HG02981 (cell line): ENCODE data around the gene GJC1.

Experiments used
- ATAC-seq: cut with Tn5 transposase; IDR thresholded peaks from one replicate; pipeline ENCODE4 v1.9.1; 2021; ENCODE audit warnings: mild to moderate bottlenecking, moderate library complexity; ENCODE audit not compliant: unreplicated experiment

GJC1 gene

GRCh38 chr17:44804302-44805089 is 25.6 kb downstream of the GJC1 start:
- ATAC-seq, result no peak

- ATAC-seq, result no peak
Measured at GRCh38 chr17:44801880-44802279, 28.2 kb downstream of the GJC1 start.

GRCh38 chr17:44798356-44798755 is 31.7 kb downstream of the GJC1 start:
- no peak for ATAC-seq

- no peak for ATAC-seq
Measured at GRCh38 chr17:44797802-44798201, 32.3 kb downstream of the GJC1 start.

GRCh38 chr17:44796731-44797130 is 33.4 kb downstream of the GJC1 start:
- no peak for ATAC-seq

GRCh38 chr17:44795928-44796327 is 34.2 kb downstream of the GJC1 start:
- ATAC-seq, result no peak

- ATAC-seq, result no peak
Measured at GRCh38 chr17:44795421-44795820, 34.7 kb downstream of the GJC1 start.

- ATAC-seq, result no peak
Measured at GRCh38 chr17:44794851-44795413, 35.2 kb downstream of the GJC1 start.

GRCh38 chr17:44793885-44794842 is 35.9 kb downstream of the GJC1 start:
- ATAC-seq, result no peak

GRCh38 chr17:44792276-44792675 is 37.8 kb downstream of the GJC1 start:
- ATAC-seq, result no peak

GRCh38 chr17:44788139-44788538 is 41.9 kb downstream of the GJC1 start:
- ATAC-seq, result no peak

- ATAC-seq, result no peak
Measured at GRCh38 chr17:44787271-44787940, 42.7 kb downstream of the GJC1 start.

GRCh38 chr17:44786551-44787081 is 43.5 kb downstream of the GJC1 start:
- no peak for ATAC-seq

GRCh38 chr17:44785921-44786320 is 44.2 kb downstream of the GJC1 start:
- ATAC-seq, result no peak

- no peak for ATAC-seq
Measured at GRCh38 chr17:44782326-44782850, 47.7 kb downstream of the GJC1 start.

GRCh38 chr17:44781551-44782325 is 48.3 kb downstream of the GJC1 start:
- no peak for ATAC-seq

GRCh38 chr17:44780845-44781480 is 49.1 kb downstream of the GJC1 start:
- ATAC-seq, result no peak

GRCh38 chr17:44780161-44780560 is 49.9 kb downstream of the GJC1 start:
- ATAC-seq, result no peak
